Stomach (tissue), 4 donors: ENCODE results near the gene DNAAF8.

ENCODE experiments used
- EP300 ChIP-seq: sonication (generic); formaldehyde crosslinking; IDR thresholded peaks from one replicate; pipeline ENCODE4 v1.6.1; 2017; ENCODE audit warnings: antibody characterized with exemption
- POLR2A ChIP-seq, 4 donors: fragments of 450-650 bp; IDR thresholded peaks; one replicate each; pipeline ENCODE4 v1.6.1; 2016; ENCODE audit warnings: antibody characterized with exemption in 4 of 4, control low read depth in 2 of 4, mild to moderate bottlenecking in 1 of 4, moderate library complexity in 1 of 4
- POLR2AphosphoS5 ChIP-seq, 3 donors: sonication (generic); formaldehyde crosslinking; IDR thresholded peaks; one replicate each; pipeline ENCODE4 v1.6.1; 2016; ENCODE audit warnings: antibody characterized with exemption in 3 of 3
- TF ChIP-seq, protein P1 (sequence below), 7 experiments: fragments of 450-650 bp in 4 of 7; fragments of 200-600 bp in 3 of 7; sonication (generic) in 3 of 7; IDR thresholded peaks; one replicate each; pipeline ENCODE4 v1.5.1; 2016 to 2019; ENCODE audit warnings: antibody characterized with exemption in 7 of 7, control low read depth in 2 of 7, mild to moderate bottlenecking in 1 of 7

DNA sequence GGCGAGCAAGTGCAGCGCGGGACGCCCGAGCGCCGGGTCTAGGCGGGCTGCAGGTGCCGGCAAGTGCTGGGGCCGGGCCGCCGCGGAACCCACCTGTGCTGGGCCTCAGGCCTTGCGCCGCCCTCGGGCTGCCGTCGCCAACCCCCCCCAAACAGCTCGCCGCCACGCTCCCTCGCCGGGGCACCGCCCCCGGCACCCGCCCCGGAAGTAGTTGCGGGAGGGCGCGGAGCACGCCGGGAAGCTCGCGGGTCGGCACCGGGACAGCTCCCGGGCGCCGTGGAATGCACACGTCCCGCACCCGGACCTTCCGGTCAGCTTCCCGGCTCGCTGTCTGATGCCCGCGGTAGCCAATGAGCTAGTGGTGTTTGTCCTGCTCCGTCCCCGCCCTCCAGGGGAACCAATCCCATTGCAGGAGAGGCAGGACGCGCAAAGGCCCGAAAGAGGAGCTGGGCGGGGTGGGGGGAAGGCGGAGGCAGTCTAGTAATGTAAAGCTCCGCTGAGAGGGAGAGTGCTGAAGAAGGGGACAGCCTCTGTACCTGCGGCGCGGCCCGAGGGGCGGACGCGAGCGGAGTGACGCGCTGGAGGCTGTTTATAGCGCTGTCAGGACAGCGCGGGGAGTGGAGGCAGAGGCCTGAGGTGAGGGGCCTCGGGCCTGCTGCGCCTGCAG is at the start of gene DNAAF8, which contains the start of gene ANKS3:
- TF ChIP-seq, protein P1, sequence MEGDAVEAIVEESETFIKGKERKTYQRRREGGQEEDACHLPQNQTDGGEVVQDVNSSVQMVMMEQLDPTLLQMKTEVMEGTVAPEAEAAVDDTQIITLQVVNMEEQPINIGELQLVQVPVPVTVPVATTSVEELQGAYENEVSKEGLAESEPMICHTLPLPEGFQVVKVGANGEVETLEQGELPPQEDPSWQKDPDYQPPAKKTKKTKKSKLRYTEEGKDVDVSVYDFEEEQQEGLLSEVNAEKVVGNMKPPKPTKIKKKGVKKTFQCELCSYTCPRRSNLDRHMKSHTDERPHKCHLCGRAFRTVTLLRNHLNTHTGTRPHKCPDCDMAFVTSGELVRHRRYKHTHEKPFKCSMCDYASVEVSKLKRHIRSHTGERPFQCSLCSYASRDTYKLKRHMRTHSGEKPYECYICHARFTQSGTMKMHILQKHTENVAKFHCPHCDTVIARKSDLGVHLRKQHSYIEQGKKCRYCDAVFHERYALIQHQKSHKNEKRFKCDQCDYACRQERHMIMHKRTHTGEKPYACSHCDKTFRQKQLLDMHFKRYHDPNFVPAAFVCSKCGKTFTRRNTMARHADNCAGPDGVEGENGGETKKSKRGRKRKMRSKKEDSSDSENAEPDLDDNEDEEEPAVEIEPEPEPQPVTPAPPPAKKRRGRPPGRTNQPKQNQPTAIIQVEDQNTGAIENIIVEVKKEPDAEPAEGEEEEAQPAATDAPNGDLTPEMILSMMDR (IDR thresholded peaks at IDR 0.05): no peak
- TF ChIP-seq POLR2A (IDR thresholded peaks at IDR 0.05) (no peak), POLR2AphosphoS5 (IDR thresholded peaks at IDR 0.05) (peak; percentile 51 to 95 (median 77)), EP300 (no peak)
